A673 (cell line): ENCODE measurements around the gene CORO7.

Source experiments
- CTCF ChIP-seq: fragments of 300-800, 200-600 bp; sonication (generic); conservative IDR thresholded peaks from 2 replicates; pipeline ENCODE4 v1.5.1; 2017; ENCODE audit warnings: low read depth, mild to moderate bottlenecking, antibody characterized with exemption, low read length, moderate library complexity, mixed read lengths
- EZH2 ChIP-seq: fragments of 200-600 bp; sonication (generic); IDR thresholded peaks from 2 replicates; pipeline ENCODE4 v1.6.1; 2017; ENCODE audit warnings: borderline replicate concordance, low read depth, mild to moderate bottlenecking, mixed read lengths, antibody characterized with exemption, low read length; ENCODE audit not compliant: poor library complexity, severe bottlenecking

- TF ChIP-seq EZH2 (no peak), CTCF (no peak)
Measured at GRCh38 chr16:4352843-4353242, 63.6 kb downstream of the CORO7 start.
